Fibroblast of peridontal ligament (primary cell): ENCODE results near the gene CAMSAP2.
A peak's percentile ranks its signal among the peaks of the same experiment; 100 is the strongest.

Experiments used
- DNase-seq: peaks from one replicate; pipeline ENCODE4 v3.0.0-alpha.2; 2010; ENCODE audit errors: extremely low read depth

CAMSAP2 gene

DNA sequence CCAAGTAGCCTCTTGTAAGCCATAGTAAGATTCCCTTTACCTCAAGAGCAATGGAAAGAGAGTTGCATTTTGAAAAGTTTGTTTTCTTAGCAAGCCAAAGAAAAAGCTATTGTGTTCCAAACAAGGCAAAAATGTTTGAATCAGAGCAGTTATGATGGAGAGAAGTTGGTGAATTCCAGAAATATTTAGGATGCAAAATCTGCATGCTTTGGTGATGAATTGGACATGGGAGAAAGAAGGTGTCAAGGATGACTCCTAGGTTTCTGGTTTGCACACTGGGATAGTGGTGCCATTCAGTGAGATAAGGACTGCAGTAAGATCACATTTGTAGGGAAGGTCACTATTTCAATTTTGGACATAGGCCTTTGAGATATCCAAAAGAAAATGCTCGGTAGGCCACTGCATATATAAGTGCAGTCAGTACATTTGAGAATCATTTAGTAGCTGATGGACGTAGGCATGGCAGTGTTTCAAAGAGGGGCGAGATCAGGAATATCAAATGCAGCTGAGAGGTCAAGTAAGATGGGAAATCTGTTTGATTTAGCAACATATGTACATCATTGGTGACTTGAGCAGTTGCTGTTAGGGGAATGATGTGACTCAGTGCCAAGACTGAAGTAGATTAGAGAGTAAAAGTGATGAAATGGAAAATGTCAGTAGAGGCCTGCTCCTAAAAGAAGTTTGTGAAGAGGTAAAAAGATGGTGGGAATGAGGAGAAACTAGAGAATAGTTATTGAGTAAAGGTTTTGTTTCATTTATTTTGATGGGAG lies 100.2 kb downstream of the CAMSAP2 start:
- peak; percentile 74 for DNase-seq

DNA sequence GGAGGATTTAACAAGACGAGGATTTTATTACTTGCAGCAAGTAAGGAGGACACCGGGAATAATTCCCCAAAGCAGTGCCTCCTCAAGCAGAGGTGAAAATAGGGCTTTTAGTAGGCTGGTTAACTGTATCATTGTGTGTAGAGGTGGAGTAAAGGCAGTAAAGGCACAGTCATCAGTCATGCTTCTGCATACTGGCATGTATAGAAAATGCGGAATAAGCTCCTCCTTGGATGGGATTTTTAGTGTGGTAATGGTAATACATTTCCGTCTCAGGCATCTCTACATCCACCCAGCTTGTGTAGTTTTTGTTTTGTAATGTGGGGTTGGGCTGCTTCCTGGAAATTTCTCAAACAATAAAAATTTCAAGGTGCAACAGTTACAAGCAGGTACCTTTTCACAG lies 106.7 kb downstream of the CAMSAP2 start:
- no peak for DNase-seq

DNA sequence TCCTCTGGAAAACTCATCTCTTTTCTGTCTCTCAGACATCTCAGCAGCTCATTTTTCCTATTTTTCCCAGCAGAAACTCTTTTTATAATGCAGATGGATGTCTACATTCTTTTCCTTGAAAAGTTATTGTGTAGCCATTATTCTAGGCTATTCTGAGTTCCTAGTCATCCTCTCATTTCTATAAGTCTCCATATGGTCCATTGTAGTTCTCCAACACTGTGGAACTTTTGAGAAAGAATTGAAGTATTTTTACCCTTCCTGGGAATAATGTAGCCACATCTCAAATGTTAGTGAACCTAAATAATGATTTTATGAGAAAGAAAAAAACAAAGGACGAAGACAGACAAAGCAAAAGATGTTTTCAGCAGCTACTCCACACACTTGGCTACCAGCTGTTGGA lies 107.7 kb downstream of the CAMSAP2 start:
- DNase-seq, result no peak

DNA sequence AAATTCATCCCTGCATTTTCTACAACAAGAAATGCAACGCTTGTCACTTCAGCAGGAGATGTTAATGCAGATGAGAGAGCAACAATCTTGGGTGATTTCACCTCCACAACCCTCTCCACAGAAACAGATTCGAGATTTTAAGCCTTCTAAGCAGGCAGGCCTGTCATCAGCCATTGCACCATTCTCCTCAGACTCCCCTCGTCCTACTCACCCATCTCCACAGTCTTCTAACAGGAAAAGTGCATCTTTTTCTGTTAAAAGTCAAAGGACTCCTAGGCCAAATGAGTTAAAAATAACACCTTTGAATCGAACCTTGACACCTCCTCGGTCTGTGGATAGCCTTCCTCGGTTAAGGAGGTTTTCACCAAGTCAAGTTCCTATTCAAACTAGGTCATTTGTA lies 110.7 kb downstream of the CAMSAP2 start:
- DNase-seq, result no peak

DNA sequence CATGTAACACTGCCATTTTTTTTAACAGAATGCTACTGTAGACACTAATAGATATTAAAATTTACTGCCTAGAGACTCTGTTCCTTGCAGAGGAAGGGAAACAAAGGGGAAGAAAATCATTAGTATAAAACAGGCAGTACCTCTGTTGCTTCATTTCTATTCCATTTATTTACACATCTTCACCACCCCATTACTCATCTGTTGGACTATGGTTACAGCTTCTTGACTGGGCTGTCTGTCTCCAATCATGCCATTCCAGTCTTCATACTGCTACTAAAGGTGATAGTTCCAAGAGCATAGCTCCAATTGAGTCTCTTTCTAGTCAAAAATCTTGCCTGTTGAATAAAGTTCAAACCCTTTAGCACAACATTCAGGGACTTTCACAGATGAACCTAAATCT lies 111.9 kb downstream of the CAMSAP2 start:
- DNase-seq, result no peak

DNA sequence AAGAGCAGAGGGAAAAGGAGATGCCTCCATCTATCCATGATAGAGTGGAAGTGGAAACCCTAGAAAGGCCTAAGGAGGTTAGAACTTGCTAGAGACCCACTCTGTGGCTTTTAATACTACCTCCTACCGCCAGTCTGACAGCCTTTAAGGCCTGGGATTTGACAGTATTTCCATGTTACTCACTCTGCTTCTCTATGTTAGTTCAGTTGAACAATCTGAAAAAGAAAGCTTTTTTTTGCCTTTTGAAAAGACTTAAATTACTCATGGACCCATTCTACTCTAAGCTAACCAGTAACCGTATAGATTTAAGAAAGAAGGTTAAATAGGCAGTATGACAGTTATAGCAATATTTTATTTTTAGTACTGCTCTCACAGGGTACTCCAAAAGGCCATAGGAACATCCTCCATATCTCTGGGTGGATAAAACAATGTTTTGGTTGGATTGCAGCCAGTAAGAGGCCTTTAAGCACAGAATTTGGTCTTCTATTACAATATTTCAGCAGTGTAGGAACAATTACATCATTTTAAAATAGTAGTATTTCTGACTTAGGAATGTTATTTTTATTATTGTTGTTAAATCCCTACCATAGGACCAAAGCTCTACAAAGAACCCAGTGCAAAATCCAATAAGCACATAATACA lies 118.1 kb downstream of the CAMSAP2 start:
- peak; percentile 80 for DNase-seq

DNA sequence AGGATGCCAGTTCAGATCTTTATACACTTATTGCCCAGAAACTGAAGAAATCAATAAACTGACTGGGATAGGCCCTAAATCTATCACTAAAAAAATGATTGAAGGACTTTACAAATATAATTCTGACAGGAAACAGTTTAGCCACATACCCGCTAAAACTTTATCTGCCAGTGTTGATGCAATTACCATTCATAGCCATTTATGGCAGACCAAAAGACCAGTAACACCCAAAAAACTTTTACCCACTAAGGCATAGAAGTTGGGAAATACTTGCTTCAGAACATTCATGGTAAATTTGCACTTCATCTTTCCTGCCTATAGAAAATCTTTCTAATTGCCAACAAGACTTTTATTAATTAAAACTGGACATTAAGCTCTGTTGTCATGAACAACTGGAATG lies 119.1 kb downstream of the CAMSAP2 start:
- DNase-seq, result no peak

DNA sequence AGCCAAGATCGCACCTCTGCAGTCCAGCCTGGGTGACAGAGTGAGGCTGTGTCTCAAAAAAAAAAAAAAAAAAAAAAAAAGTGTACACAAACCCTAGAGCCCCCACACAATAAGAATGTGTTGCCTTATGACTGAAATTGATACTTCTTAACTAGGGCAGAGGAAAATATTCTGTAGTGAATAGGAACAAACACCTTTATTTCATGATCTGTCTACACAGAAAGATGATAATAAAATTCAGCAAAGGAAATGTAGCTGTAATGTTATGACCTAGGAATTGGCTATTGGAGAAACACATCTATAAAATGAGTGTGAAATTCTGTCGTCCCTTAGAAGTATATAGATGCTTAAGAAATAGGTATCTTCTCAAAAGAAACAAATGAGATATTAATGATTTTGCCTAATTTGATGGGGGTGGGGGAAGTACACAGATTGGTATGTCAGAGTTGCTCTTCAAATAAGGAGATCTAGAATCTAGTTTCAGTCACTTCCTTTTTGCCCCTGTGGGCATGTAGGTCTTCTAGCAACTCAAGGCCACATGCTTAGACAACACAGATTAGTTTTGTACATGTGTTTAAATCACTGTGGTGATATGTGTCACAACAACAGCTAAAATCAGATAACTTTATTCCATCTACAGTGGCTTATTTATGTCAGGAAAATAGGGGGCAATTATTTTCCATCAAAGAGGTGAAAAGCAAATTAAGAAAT lies 123.4 kb downstream of the CAMSAP2 start:
- DNase-seq, result no peak

DNA sequence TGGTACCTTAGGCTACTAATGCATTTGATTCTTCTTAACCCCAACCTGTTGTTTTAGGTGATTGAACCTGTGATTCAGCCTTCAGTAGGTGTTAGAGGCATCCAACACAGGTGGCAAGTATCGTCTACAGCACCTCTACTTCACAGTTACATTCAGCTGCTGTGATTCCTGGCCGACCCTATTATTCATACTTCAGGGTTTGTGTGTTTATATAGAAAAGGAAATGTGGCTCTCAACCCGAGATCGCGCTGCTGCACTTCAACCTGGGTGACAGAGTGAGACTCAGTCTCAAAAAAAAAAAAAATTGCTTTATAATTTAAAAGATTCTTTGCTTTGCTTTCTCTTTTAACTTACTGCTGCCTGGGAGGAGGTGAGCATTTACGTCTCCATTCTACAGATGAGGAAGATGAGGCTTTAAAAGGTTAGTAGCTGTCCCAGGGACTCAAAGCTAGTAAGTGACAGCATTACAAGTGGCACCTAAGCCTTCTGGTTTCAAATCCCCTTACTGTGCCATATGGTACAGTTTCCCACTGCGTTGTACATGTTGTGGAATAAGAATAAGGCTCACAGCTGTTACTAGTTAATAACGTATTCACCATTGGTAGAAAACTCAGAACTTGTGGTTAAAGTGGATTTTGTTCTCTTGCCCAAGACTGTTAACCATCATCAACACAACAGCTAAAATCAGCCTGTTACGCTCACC lies 124.2 kb downstream of the CAMSAP2 start:
- DNase-seq, result no peak

DNA sequence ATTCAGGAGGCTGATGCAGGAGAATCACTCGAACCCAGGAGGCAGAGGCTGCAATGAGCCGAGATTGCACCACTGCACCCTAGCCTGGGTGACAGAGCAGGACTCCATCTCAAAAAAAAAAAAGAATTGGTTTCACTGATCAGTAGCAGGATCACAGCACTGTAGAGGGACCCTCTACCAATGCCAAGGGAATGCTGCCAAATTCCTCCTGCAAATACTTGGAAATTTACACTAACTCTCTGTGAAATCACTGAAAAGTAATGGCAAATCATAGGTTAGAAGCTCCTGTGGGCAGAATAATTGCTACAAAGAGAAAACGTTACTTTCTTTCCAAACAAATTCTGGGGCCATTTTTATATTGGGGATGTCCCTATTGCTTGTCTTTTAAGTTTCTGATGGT lies 127.4 kb downstream of the CAMSAP2 start:
- DNase-seq, result peak; percentile 38

DNA sequence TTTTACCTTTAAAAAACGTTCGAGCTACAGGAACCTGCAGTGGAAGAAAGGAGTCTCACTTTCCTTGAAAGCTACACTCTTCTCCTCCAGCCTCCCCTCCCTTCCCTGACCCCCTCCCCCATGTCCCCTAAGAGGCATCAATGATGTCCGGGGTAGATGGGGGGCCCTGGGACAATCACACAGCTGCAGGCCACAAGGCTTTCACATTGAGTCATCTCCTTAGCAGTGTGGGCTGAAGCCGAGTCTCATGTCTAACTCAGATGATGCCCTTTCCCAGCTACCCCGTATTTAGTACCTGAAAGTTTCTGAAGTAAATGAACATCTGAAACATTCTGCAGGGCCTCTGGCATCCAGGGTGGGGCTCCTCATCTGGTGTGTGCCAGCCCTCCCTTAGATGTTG lies 127.8 kb downstream of the CAMSAP2 start:
- DNase-seq, result peak; percentile 14

DNA sequence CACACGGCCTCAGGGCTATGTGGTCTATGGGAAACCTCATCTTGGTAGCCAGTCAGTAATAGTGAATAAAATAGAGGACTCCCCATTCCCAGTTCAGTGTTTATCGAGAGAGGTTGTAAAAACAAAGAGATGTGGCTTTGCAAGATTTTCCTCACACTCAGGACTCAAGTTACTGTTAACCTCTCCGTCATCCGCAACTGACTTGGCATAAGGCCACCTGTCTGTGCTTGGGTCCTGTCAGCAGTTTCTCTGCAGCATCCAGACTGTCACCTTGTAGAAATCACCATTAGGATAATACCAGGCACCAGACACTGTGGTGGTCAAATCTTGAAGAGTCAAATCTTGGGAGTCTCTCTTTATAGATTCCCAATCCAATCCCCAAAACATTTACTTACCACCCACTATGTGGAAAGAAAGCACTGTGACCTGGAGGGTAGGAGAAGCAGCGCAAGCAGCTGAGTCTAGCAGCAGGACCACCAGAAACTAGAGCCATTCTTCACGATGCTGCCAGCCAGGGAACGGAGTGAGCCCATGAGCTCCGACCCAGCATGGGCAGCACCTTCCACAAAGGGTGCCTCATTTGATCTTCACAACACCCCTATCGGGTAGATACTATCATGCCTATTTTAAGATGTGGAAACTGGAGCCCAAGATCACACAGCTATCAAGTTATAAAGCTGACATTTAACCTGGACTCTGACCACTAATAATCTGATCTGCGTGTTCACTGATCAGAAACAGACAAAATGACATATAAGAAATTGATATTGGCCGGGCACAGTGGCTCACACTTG lies 128.5 kb downstream of the CAMSAP2 start:
- peak; percentile 55 for DNase-seq

DNA sequence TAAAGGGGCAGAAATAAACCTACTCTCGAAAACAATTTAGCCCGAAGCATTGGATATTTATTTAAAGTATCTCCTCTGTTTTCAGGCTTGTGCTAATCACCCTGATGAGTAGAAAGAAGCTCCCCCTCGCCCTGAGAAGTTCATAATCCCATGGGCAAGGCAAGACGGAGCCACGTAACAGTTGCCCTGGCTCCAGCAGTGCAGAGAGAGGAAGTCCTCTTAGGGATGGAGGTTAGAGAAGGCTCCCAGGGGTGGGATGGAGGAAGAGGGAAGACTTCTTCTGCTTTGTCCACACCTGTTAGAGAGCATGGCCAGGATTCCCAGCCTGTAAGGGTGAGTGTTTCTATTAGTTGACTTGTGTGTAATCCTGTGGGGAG lies 130.7 kb downstream of the CAMSAP2 start:
- no peak for DNase-seq

DNA sequence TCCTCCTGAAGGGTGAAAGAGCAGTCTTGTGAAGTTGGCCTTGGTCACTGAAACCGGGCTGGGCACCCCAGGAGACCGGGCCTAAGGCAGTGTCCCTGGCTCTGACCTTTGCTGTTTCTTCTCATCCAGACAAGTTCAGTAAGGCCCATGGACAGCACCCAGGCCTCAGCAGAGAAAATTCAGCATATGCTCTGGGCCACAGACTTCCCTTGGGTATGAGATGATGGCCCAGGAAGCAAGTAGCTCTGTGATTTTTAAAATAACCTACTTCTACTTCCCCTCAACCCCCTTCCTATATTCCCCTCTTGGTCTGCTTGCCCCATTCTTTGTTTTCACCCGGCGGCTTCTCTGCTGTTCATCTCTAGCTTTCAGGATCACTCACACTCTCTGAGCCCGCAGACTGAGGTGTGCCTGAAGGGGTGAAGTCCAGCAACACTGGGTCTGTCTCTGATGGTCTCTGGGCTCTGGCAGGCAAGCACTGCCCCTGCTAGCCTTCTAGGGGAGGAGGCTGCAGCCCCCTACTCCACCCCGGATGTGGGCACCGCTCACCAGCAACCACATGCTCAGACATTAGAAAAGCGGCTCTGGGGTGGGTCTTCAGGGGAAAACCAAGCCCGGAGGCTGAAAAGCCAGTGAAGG lies 131.2 kb downstream of the CAMSAP2 start:
- no peak for DNase-seq

DNA sequence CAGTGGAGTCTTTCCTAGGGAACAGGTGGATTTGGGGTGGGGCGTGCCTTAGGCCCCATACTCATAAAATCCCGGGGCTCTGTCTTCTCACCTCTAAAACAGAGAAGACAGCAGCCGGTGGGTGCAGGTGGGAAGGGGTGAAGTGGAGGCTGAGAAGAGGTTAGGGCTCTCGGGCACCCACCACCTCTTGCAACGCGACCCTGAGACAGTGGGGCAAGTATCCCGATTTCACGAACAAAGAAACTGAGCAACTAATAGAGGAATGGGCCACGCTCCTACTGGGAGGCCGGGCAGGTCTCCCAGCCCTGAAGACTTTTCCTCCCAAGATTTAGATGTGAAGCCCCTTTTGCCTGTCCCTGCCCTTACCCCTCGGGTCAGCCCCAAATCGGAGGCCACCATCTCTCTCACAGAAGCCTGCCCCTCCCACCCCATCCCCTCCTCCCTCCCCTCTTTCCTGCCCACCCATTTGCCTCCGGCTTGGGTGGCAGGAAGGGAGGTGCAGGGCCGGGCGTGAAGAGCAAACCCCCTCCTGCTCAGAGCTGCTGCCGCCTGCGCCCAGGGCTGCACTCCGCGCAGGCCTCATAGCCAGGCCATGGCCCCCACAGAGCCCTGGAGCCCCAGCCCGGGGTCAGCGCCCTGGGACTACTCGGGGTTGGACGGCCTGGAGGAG lies 133.9 kb downstream of the CAMSAP2 start, which contains the start of gene GPR25:
Gene GPR25, plus strand, starts transcription at position 536 of the 670 bp plus-strand sequence. Its CDS starts 57 bp downstream, at position 593.
- no peak for DNase-seq

DNA sequence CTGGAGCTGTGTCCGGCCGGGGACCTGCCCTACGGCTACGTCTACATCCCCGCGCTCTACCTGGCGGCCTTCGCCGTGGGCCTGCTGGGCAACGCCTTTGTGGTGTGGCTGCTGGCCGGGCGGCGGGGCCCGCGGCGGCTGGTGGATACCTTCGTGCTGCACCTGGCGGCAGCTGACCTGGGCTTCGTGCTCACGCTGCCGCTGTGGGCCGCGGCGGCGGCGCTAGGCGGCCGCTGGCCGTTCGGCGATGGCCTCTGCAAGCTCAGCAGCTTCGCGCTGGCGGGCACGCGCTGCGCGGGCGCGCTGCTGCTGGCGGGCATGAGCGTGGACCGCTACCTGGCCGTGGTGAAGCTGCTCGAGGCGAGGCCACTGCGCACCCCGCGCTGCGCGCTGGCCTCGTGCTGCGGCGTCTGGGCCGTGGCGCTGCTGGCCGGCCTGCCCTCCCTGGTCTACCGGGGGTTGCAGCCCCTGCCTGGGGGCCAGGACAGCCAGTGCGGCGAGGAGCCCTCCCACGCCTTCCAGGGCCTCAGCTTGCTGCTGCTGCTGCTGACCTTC lies 134.5 kb downstream of the CAMSAP2 start:
- no peak for DNase-seq

DNA sequence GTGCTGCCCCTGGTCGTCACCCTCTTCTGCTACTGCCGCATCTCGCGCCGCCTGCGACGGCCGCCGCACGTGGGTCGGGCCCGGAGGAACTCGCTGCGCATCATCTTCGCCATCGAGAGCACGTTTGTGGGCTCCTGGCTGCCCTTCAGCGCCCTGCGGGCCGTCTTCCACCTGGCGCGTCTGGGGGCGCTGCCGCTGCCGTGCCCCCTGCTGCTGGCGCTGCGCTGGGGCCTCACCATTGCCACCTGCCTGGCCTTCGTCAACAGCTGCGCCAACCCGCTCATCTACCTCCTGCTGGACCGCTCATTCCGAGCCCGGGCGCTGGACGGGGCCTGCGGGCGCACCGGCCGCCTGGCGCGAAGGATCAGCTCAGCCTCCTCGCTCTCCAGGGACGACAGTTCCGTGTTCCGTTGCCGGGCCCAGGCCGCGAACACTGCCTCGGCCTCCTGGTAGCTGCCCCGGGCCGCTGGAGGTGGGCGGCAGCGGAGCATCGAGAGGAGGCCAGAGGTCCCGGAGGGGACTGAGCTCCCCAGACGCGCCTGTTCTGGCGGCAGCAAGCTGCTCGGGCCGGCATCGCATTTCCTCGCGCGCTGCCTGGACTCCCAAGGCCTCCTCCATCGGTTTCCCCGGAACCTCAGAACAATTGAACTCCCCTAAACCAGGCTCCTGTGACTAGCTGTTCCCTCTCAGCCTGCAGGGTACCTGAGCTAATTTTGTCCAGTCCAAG lies 135.1 kb downstream of the CAMSAP2 start:
- no peak for DNase-seq

DNA sequence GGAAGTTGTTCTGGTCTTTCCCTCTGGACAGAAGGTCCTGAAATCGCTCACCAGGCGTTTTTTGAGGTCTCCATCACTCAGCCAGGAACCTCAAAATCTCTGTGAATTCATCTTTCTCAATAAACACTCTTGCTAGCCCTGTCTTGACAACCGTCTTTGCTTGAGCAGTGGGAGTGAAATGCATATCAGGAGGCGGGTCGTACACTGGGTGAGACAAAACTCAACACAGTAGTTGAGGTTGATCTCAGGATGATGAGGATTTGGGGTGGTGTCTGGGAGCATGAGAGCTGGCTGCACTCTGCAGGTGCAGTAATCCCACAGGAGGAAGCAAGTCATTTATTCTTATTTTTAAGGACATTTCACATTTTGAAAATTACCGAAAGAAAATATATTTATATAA lies 136.0 kb downstream of the CAMSAP2 start:
- DNase-seq, result no peak

DNA sequence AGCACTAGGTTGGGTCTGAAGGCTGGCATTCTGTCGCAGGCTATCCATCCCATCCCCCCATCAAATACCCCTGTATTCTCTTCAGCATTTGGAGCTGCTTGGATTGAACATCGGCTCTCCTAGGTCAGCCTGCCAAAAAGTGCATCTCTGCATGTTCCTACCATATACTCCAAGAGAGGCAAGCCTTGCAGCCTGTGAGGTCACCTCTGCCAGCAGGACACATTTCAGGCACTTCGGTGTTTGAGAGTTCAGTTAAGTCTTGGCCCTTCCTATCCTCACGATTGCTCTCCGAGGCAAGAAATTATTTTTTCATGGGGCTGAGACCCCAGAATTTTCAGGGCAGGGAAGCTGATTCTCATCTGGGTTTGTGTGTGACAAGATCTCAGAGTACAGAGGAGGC lies 136.7 kb downstream of the CAMSAP2 start:
- DNase-seq, result no peak
